BJ (cell line): Measurements from ENCODE around the gene SMARCC1. TPM values are rescaled to one million over a fixed set of nuclear protein-coding genes. Genes with fewer than 3 reads are reported as not detected.

Source experiments
- CTCF ChIA-PET: fragments of 350-600 bp; formaldehyde crosslinking; extraction: SDS; loops from one replicate; lab custom pipeline; 2021; ENCODE audit warnings: antibody characterized with exemption, inconsistent platforms; lab: Yijun Ruan, JAX
- POLR2A ChIA-PET: fragments of 300-600 bp; sonication (Branson Sonifier 250); formaldehyde crosslinking; extraction: SDS; loops from one replicate; lab custom pipeline; 2021; ENCODE audit warnings: antibody characterized with exemption; lab: Charles Lee
- DNase-seq: peaks from one replicate; pipeline ENCODE4 v3.0.0-alpha.2; 2011; ENCODE audit warnings: low read depth
- H3K27me3 ChIP-seq: 2 replicates; pipeline ENCODE4 v1.6.0; 2011; ENCODE audit warnings: low read length; ENCODE audit not compliant: control insufficient read depth, insufficient read depth
- H3K36me3 ChIP-seq: 2 replicates; pipeline ENCODE4 v1.5.1; 2011; ENCODE audit warnings: low read length; ENCODE audit not compliant: control insufficient read depth, insufficient read depth
- H3K4me3 ChIP-seq: 2 replicates; pipeline ENCODE4 v1.5.1; 2011; ENCODE audit warnings: low read depth, mild to moderate bottlenecking, control low read depth, low read length
- polyA plus RNA-seq: library from polyadenylated mRNA; depleted of rRNA; stranded (reverse); fragments of >200 nt; gene quantifications from 2 replicates; pipeline ENCODE4 v1.2.3, GENCODE V29; 2011
- TF ChIP-seq, protein P1 (sequence below): IDR thresholded peaks from 2 replicates; pipeline ENCODE4 v1.5.1; 2011; ENCODE audit warnings: low read depth, mild to moderate bottlenecking, control low read depth, inconsistent platforms, low read length, moderate library complexity; ENCODE audit not compliant: insufficient read depth

The SMARCC1 gene
- polyA plus RNA-seq, 1 experiment, result 25.8 TPM

DNA sequence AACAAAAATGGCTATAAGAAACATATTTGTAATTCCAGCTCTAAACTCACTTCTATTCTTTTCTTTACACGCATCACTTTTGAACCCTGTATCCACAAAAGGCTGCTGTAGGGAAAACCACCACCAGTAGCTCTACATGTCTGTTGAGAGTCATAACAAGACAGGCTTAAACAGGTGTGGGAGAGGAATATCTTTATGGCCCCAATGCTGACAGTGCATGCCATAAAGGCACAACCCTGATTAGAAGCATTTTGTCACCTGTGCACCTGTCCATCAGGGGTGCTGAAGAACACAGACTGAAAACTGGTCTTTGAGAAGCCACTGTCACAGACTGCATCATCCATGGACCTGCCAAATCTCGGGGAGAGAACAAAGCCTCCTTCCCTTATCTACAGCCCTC, 191.5 kb downstream of the SMARCC1 start:
- ChIA-PET CTCF (no interaction called here), POLR2A (no interaction called here)
- H3K36me3 ChIP-seq, result peaks cover 16% of the 10 kb centered on the region
- no peak for DNase-seq
- no peaks in the 10 kb centered on the region for H3K27me3 ChIP-seq
- H3K4me3 ChIP-seq, result no peak overlapping the region
- TF ChIP-seq, protein P1, sequence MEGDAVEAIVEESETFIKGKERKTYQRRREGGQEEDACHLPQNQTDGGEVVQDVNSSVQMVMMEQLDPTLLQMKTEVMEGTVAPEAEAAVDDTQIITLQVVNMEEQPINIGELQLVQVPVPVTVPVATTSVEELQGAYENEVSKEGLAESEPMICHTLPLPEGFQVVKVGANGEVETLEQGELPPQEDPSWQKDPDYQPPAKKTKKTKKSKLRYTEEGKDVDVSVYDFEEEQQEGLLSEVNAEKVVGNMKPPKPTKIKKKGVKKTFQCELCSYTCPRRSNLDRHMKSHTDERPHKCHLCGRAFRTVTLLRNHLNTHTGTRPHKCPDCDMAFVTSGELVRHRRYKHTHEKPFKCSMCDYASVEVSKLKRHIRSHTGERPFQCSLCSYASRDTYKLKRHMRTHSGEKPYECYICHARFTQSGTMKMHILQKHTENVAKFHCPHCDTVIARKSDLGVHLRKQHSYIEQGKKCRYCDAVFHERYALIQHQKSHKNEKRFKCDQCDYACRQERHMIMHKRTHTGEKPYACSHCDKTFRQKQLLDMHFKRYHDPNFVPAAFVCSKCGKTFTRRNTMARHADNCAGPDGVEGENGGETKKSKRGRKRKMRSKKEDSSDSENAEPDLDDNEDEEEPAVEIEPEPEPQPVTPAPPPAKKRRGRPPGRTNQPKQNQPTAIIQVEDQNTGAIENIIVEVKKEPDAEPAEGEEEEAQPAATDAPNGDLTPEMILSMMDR, result no peak

DNA sequence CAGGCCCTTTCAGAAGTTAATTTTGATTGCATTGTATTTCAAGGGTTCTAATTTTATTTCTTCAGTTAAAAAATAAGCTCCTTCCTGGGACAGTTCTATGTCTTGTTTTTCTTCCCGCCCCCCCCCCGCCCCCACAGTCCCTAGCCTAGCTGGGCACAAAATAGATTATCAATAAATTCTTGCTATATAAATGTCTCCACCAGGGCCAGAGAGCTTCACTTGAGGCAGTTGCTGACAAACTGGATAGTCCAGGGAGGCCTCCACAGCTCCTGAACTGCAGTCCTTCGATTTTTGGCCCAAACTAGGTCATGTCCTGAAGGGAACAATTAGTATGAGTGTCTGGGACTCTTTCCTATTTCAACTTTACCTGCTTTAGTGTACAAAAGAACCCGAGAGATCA, 193.1 kb downstream of the SMARCC1 start:
- Histone ChIP-seq H3K36me3 (peaks cover 14% of the 10 kb centered on the region), H3K27me3 (no peaks in the 10 kb centered on the region), H3K4me3 (no peak overlapping the region)
- TF ChIP-seq, protein P1, result no peak
- ChIA-PET CTCF (interaction anchor here (1.0 to 1.1 kb wide), 2 partner anchors 11 to 34 kb away, joined by 3 to 5 read pairs; no protein-coding TSS in a partner anchor), POLR2A (no interaction called here)
- DNase-seq, result no peak

DNA sequence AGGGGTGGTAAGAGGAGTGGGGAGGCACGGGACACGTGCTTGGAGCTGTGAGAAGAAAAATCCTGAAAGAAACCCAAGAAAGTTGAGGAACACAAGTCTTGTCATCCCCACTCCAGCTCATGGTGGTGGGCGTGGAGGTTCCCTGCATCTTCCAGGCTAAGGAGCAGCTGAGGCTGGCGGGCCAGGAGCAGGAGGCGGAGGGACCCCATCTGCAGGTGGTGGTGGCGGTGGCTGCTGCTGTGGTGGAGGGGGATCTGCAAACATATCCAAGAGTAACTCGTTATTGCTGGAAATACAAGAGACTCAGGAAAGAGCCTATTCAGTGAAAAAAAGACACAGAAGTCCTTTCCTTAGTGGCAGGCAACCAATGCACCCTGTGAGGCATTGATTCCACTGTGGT, 193.6 kb downstream of the SMARCC1 start:
- Histone ChIP-seq H3K27me3 (no peaks in the 10 kb centered on the region), H3K36me3 (peaks cover 14% of the 10 kb centered on the region), H3K4me3 (no peak overlapping the region)
- TF ChIP-seq, protein P1, result no peak
- ChIA-PET POLR2A (no interaction called here), CTCF (interaction anchor here (1.1 kb wide), 1 partner anchor 33 kb away, joined by 5 read pairs; no protein-coding TSS in a partner anchor)
- no peak for DNase-seq

DNA sequence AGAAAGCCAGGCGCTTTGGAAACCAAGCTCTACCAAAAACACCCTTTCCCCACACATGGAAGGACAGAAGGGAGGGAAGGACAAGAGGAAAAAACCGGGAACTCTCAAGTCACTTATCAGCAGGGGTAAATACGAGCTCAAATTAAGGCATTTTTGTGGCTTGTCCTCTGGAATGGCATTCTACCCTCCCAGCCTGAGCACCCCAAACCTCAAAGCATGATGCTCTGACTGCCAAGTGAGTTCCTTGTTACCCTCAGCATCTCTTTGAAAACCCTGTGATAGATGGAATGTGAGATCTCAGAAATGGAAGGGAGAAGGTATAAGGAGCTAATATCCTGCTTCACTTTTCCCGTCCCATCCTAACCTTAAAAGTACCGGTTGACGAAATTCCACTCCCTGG, 194.9 kb downstream of the SMARCC1 start:
- POLR2A ChIA-PET, result no interaction called here

DNA sequence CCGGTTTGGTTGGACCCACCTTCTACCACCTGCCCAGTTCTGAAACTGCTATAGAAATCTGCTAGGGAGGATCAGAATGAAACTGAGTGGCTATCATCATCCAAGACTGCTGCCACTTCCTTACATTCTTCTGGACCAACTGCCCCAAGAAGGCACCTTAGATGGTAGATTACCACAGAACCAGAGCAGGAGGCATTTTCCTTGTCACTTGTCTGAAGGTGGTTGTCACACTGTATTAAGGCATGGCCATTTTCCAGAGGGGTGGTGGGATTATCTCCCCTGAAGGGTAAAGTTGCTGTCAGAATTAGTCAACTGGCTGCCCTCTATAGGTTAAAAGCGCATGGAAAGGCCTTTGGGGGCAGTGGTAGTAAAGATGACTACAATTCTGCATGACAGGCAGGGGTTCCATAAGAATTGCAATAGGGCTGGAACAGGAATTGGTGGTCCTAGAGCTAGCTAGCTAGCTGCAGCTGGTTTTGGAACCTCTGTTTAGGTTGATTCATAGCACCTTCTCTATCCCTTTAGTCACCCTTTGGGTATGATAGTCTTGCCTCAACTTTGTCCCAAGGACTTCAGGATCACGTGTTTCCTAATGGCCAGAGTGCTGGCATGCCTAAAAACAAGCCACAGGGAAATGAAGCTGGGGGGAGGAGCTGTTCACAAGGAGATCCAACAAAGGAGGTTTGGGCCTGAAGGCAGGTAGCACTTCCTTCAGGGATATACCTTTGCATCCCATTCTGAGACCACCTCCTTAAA, 198.2 kb downstream of the SMARCC1 start:
- H3K27me3 ChIP-seq, result peaks cover 13% of the 10 kb centered on the region
- ChIA-PET POLR2A (no interaction called here), CTCF (no interaction called here)
- DNase-seq, result no peak
- TF ChIP-seq, protein P1, result no peak
- no peak overlapping the region for H3K4me3 ChIP-seq
- peaks cover 6% of the 10 kb centered on the region; the same call in 1 of the 2 replicates for H3K36me3 ChIP-seq

More for the DNA sequence above, 194.9 kb downstream of the SMARCC1 start:
- TF ChIP-seq, protein P1, result no peak
- Histone ChIP-seq H3K36me3 (peaks cover 14% of the 10 kb centered on the region), H3K4me3 (no peak overlapping the region), H3K27me3 (no peaks in the 10 kb centered on the region)
- CTCF ChIA-PET, result no interaction called here
- no peak for DNase-seq
